GM18873 (cell line): ENCODE data around the gene WDR20.
"Not testable (repeated sequence)": the region's sequence is repeated elsewhere in the genome, so short reads cannot be mapped to it uniquely, and the experiment has no call there.

Experiments used
- ATAC-seq: cut with Tn5 transposase; IDR thresholded peaks from one replicate; pipeline ENCODE4 v1.9.1; 2021; ENCODE audit warnings: mild to moderate bottlenecking, moderate library complexity, moderate number of reproducible peaks; ENCODE audit not compliant: unreplicated experiment, low FRiP score

Gene WDR20

GRCh38 chr14:102131741-102132140, 8.0 kb upstream of the WDR20 start:
- ATAC-seq: no peak

- not testable (repeated sequence) for ATAC-seq
These were observed 5.7 kb upstream of the WDR20 start for GRCh38 chr14:102134021-102134420.

GRCh38 chr14:102134719-102135118, 5.0 kb upstream of the WDR20 start:
- not testable (repeated sequence) for ATAC-seq

- ATAC-seq: not testable (repeated sequence)
These were observed 4.2 kb upstream of the WDR20 start for GRCh38 chr14:102135456-102135855.

- ATAC-seq: no peak
These were observed 1.2 kb upstream of the WDR20 start for GRCh38 chr14:102138535-102138934.

- ATAC-seq: no peak
These were observed 774 bp upstream of the WDR20 start for GRCh38 chr14:102138961-102139285.

- ATAC-seq: peak; percentile 25
These were observed 491 bp downstream of the WDR20 start for GRCh38 chr14:102140027-102140749.

- ATAC-seq: no peak
These were observed 1.1 kb downstream of the WDR20 start for GRCh38 chr14:102140750-102141145.

GRCh38 chr14:102141797-102142196, 2.1 kb downstream of the WDR20 start:
- no peak for ATAC-seq

GRCh38 chr14:102144914-102145313, 5.2 kb downstream of the WDR20 start:
- no peak for ATAC-seq

- ATAC-seq: no peak
These were observed 5.7 kb downstream of the WDR20 start for GRCh38 chr14:102145395-102145794.

GRCh38 chr14:102146423-102146822, 6.7 kb downstream of the WDR20 start:
- ATAC-seq: no peak

- no peak for ATAC-seq
These were observed 10.4 kb downstream of the WDR20 start for GRCh38 chr14:102150083-102150482.

GRCh38 chr14:102150744-102151143, 11.0 kb downstream of the WDR20 start:
- no peak for ATAC-seq

GRCh38 chr14:102151411-102151810, 11.7 kb downstream of the WDR20 start:
- ATAC-seq: not testable (repeated sequence)

GRCh38 chr14:102154121-102154520, 14.4 kb downstream of the WDR20 start:
- no peak for ATAC-seq

- no peak for ATAC-seq
These were observed 15.3 kb downstream of the WDR20 start for GRCh38 chr14:102154821-102155549.

GRCh38 chr14:102157346-102157745, 17.6 kb downstream of the WDR20 start:
- no peak for ATAC-seq

GRCh38 chr14:102158797-102159196, 19.1 kb downstream of the WDR20 start:
- ATAC-seq: no peak

- ATAC-seq: no peak
These were observed 20.1 kb downstream of the WDR20 start for GRCh38 chr14:102159841-102160240.

GRCh38 chr14:102162487-102162886, 22.8 kb downstream of the WDR20 start:
- ATAC-seq: no peak

- ATAC-seq: no peak
These were observed 24.5 kb downstream of the WDR20 start for GRCh38 chr14:102164241-102164641.
